GM21786 (cell line): ENCODE data around the gene FRMD5.
A peak's percentile ranks its signal among the peaks of the same experiment; 100 is the strongest.
"Not testable (repeated sequence)": the region's sequence is repeated elsewhere in the genome, so short reads cannot be mapped to it uniquely, and the experiment has no call there.

Experiments
- ATAC-seq: cut with Tn5 transposase; IDR thresholded peaks from one replicate; pipeline ENCODE4 v1.9.1; 2021; ENCODE audit not compliant: unreplicated experiment

FRMD5 gene

GRCh38 chr15:43868406-43868805 is 326.7 kb downstream of the FRMD5 start:
- ATAC-seq, result no peak

GRCh38 chr15:43867096-43867495 is 328.0 kb downstream of the FRMD5 start:
- ATAC-seq, result no peak

DNA sequence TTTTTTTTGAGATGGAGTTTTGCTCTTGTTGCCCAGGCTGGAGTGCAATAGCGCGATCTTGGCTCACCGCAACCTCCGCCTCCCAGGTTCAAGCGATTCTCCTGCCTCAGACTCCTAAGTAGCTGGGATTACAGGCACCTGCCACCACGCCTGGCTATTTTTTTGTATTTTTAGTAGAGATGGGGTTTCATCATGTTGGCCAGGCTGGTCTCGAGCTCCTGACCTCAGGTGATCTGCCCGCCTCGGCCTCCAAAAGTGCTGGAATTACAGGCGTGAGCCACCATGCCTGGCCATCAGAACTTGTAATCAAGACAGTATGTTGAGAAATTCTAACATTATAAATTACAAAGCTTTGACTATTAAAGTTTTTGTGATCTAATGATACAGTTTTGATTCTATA is 328.4 kb downstream of the FRMD5 start:
- ATAC-seq, result not testable (repeated sequence)

DNA sequence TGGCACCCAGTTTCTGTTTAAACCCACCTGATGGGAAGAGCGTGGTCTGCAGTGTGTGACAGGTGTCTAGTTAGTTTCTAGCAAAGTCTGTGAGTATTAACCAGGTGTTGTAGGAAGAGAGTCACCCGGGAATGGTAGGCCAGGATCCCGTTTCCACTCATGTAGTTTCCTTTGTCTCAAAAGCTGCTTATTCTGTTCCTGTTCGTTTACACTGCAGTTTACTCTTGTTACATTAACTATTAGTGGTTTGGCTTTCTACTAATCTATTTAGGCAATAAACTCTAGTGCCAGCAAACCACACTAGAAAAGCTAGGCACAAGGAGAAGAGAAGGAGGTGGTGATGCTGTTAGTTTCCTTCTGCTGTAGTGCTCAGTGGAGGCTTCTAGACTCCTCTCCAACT is 335.5 kb downstream of the FRMD5 start:
- ATAC-seq, result no peak

DNA sequence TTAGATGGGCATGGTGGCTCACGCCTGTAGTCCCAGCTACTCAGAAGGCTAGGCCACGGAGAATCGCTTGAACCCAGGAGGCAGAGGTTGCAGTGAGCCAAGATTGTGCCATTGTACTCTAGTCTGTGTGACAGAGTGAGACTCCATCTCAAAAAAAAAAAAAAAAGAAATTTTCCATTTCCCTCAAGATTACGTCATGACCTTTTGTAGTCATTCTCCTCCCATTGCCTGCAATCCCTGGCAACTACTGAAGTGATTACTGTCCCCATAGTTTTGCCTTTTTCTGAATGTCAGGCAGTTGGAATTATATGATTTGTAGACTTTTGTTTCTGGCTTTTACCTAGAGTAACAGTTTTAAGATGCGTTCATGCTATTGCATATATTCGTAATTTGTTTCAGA is 340.3 kb downstream of the FRMD5 start:
- no peak for ATAC-seq

DNA sequence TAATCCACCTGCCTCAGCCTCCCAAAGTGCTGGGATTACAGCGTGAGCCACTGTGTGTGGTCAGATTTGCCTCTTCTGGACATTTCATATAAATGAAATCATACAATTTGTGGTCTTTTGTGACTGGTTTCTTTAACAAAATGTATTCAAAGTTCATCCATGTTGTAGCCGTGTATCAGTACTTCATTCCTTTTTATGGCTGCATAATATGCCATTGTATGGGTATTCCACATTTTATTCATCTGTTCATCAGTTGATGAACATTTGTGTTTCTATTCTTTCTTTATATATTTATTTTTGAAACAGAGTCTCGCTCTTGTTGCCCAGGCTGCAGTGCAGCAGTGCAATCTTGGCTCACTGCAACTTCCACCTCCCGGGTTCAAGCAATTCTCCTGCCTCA is 342.5 kb downstream of the FRMD5 start:
- no peak for ATAC-seq

DNA sequence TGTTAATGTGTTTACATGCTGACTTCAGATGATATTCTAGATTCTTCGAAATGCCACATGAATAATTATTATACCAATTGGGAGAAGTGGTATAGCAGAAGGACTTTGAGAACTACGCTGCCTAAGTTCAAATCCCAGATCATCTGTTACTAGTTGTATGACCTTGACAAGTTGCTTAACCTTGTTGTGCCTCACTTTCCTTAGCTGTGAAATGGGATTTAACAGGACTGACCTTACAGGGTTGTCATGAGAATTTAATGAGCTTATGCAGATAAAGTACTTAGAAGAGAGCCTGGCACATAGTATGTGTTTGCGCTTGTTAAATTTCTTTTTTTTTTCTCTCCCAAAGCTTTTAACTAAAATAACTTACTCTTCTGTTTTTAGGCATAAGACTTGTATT is 343.8 kb downstream of the FRMD5 start:
- ATAC-seq, result no peak

DNA sequence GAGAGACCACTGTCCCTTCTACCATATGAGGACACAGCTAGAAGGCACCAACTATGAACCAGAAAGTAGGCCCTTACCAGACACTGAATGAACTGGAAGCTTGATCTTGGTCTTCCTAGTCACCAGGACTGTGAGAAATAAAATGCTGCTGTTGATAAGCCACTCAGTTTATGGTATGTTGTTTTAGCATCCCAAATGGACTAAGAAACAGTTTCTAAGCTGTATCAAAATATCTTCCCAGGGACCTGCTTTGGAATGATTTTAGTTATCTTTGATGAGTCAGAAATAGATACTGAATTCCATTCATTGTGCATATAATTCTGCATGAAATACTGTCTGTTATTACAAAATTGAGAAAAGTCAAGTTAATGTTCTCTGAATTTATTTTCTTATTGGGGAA is 349.6 kb downstream of the FRMD5 start:
- ATAC-seq, result no peak

DNA sequence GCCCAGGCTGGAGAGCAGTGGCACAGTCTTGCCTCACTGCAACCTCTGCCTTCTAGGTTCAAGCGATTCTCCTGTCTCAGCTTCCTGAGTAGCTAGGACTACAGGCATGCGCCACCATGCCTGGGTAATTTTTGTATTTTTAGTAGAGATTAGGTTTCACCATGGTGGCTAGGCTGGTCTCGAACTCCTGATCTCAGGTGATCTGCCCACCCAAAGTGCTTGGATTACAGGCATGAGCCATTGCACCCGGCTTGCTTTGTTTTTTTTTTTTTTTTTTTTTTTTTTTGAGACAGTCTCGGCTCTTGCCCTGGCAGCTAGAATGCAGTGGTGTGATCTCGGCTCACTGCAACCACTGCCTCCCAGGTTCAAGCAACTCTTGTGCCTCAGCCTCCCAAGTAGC is 362.6 kb downstream of the FRMD5 start:
- ATAC-seq, result not testable (repeated sequence)

DNA sequence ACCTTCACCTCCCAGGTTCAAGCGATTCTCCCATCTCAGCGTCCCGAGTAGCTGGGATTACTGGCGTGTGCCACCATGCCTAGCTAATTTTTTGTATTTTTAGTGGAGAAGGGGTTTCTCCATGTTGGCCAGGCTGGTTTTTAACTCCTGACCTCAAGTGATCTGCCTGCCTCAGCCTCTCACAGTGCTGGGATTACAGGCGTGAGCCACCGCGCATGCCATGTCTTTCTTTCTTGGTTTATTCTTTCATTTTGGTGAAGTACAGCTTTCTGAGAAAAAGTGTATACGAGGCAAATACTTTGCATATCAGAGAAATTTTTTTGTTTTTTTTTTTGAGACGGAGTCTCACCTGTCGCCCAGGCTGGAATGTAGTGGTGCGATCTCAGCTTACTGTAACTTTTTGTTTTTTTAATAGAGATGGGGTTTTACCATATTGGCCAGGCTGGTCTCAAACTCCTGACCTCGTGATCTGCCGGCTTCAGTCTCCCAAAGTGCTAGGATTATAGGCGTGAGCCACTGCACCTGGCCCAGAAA is 363.5 kb downstream of the FRMD5 start:
- ATAC-seq, result not testable (repeated sequence)

DNA sequence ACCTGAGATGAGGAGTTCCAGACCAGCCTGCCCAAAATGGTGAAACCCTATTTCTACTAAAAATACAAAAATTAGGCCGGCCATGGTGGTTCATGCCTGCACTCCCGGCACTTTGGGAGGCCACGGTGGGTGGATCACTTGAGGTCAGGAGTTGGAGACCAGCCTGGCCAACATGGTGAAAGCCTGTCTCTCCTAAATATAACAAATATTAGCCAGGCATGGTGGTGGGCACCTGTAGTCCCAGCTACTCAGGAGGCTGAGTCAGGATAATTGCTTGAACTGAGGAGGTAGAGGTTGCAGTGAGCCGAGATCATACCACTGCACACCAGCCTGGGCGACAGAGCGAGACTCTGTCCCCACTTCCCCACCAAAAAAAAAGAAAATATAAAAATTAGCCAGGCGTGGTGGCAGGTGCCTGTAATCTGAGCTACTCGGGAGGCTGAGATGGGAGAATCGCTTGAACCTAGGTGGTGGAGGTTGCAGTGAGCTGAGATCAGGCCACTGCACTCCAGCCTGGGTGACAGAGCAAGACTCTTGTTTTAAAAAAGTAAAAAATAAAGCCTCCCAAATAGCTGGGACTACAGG is 364.3 kb downstream of the FRMD5 start:
- not testable (repeated sequence) for ATAC-seq

DNA sequence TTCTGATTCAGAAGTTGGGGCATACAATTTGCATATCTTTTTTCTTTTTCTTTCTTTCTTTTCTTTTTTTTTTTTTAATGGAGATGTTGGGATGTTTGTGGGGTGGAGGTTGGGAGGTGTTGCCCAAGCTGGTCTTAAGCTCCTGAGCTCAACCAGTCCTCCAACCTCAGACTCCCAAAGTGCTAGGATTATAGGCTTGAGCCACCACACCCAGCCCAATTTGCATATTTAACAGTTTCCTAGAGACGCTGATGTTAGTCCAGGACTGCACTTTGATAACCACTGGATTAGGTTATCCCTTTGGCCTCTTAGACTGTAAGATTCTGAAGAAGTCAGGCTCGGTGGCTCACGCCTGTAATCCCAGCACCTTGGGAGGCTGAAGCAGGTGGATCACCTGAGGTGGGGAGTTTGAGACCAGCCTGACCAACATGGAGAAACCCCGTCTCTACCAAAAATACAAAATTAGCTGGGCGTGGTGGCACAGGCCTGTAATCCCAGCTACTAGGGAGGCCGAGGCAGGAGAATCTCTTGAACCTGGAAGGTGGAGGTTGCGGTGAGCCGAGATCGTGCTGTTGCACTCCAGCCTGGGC is 365.0 kb downstream of the FRMD5 start:
- ATAC-seq, result not testable (repeated sequence)

GRCh38 chr15:43828061-43828657 is 366.9 kb downstream of the FRMD5 start:
- no peak for ATAC-seq

GRCh38 chr15:43826508-43827341 is 368.3 kb downstream of the FRMD5 start, which contains the start of gene WDR76:
Gene WDR76, plus strand, starts transcription at chr15:43827002. Its CDS starts 31 bp downstream, at chr15:43827033.
- peak; percentile 51 for ATAC-seq

GRCh38 chr15:43826029-43826507 is 369.0 kb downstream of the FRMD5 start:
- no peak for ATAC-seq

GRCh38 chr15:43825305-43825704 is 369.8 kb downstream of the FRMD5 start:
- not testable (repeated sequence) for ATAC-seq

GRCh38 chr15:43824302-43825246 is 370.5 kb downstream of the FRMD5 start, which contains the start of gene MFAP1:
Gene MFAP1, minus strand, starts transcription at chr15:43824690. Its CDS starts 121 bp downstream, at chr15:43824569.
- no peak for ATAC-seq

GRCh38 chr15:43821505-43821904 is 373.6 kb downstream of the FRMD5 start:
- ATAC-seq, result no peak
